CD4-positive, alpha-beta T cell (primary cell): ENCODE data around the gene ICAM5. TPM values are rescaled to one million over a fixed set of nuclear protein-coding genes. Genes with fewer than 3 reads are reported as not detected.

ENCODE experiments used
- ATAC-seq: fragments of 200-7000 bp; cut with Tn5 transposase; one replicate; pipeline ENCODE4 v1.10.0; 2022; ENCODE audit warnings: mild to moderate bottlenecking; ENCODE audit not compliant: poor library complexity
- CTCF ChIA-PET: fragments of 350-600 bp; sonication (Branson Sonifier 250); formaldehyde crosslinking; loops from one replicate; lab custom pipeline; 2021; ENCODE audit warnings: antibody characterized with exemption, inconsistent platforms; lab: Charles Lee
- POLR2A ChIA-PET: fragments of 350-600 bp; sonication (Branson Sonifier 250); formaldehyde crosslinking; loops from one replicate; lab custom pipeline; 2021; ENCODE audit warnings: antibody characterized with exemption, inconsistent platforms; lab: Charles Lee
- DNase-seq, 14 experiments: peaks; one replicate each; pipeline ENCODE4 v3.0.0-alpha.2; 2013 to 2020; ENCODE audit warnings: mixed read lengths in 2 of 14
- H3K27ac ChIP-seq, 2 donors: one replicate each; pipeline versions ENCODE4 v1.5.1 to v1.7.0; 2013; ENCODE audit warnings: low read length in 2 of 2, low read depth in 1 of 2, mild to moderate bottlenecking in 1 of 2
- H3K27me3 ChIP-seq, 2 experiments: 1 replicate in 1 of 2; 2 replicates in 1 of 2; pipeline versions ENCODE4 v1.6.1 to v1.7.0; 2013; ENCODE audit warnings: low read length in 2 of 2, control low read depth in 1 of 2, mild to moderate bottlenecking in 1 of 2, moderate library complexity in 1 of 2; ENCODE audit not compliant: insufficient read depth in 2 of 2, control insufficient read depth in 1 of 2
- H3K36me3 ChIP-seq: one replicate; pipeline ENCODE4 v1.6.1; 2013; ENCODE audit warnings: low read length, control low read depth; ENCODE audit not compliant: insufficient read depth
- H3K4me1 ChIP-seq: one replicate; pipeline ENCODE4 v1.6.1; 2013; ENCODE audit warnings: low read length, control low read depth; ENCODE audit not compliant: insufficient read depth
- H3K4me3 ChIP-seq: one replicate; pipeline ENCODE4 v1.5.1; 2013; ENCODE audit warnings: mild to moderate bottlenecking, low read length, moderate library complexity
- H3K9me3 ChIP-seq, 2 experiments: 1 replicate in 1 of 2; 2 replicates in 1 of 2; pipeline versions ENCODE4 v1.6.1 to v1.7.0; 2013; ENCODE audit warnings: low read length in 2 of 2, mild to moderate bottlenecking in 2 of 2, control low read depth in 1 of 2, moderate library complexity in 1 of 2; ENCODE audit not compliant: control insufficient read depth in 1 of 2, insufficient read depth in 1 of 2
- H3K27ac Mint-ChIP-seq: one replicate; pipeline ENCODE4 v1.8.0; 2020; ENCODE audit warnings: mixed read lengths
- H3K27me3 Mint-ChIP-seq: one replicate; pipeline ENCODE4 v1.8.0; 2021; ENCODE audit warnings: mixed read lengths
- H3K36me3 Mint-ChIP-seq: one replicate; pipeline ENCODE4 v1.8.0; 2021; ENCODE audit warnings: low read depth, mixed read lengths
- H3K4me1 Mint-ChIP-seq: one replicate; pipeline ENCODE4 v1.8.0; 2021; ENCODE audit warnings: low read depth, mixed read lengths
- H3K4me3 Mint-ChIP-seq: one replicate; pipeline ENCODE4 v1.8.0; 2020; ENCODE audit warnings: mild to moderate bottlenecking, mixed read lengths
- H3K9me3 Mint-ChIP-seq: one replicate; pipeline ENCODE4 v1.8.0; 2020; ENCODE audit warnings: mixed read lengths
- CTCF ChIP-seq: fragments of 200-600 bp; IDR thresholded peaks from one replicate; pipeline ENCODE4 v1.8.0; 2022; ENCODE audit warnings: antibody characterized with exemption, mild to moderate bottlenecking
- intact Hi-C, 2 experiments: fragments of 100-400 bp; cut with DNase I in 1 of 2; cut with micrococcal nuclease in 1 of 2; formaldehyde crosslinking; loops; one replicate each; pipeline versions ENCODE4 v1.15.1 to v1.9.0; 2023 to 2025; cut with DNase I, micrococcal nuclease
- total RNA-seq, 174 experiments: library from RNA in 2 of 174; stranded (reverse) in 2 of 174; gene quantifications; one replicate each; pipeline ENCODE4 v1.2.3 and lab custom pipeline; 2021 to 2026

ICAM5 gene
- total RNA-seq, 2 experiments from 2014 or later = not detected

DNA sequence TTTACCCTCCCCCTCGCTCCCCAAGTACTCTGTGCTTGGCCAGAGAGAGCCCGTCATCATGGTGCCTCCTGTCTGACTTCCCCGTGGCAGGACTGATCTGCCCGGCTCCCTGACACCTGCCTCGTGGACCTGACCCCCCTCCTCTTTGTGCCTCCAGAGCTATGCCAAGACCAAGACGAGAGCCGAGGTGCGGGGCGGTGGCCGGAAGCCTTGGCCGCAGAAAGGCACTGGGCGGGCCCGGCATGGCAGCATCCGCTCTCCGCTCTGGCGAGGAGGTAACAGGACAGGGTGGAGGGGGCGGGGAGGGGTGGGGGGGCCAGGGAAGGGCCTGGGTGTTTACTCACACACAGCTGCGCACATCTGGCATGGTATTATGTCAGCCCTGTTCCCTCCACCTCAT, 33.2 kb upstream of the ICAM5 start:
- intact Hi-C loops = loop anchor here in 1 of 2 experiments (10.0 kb wide), 1 partner anchor 422 kb away; the partner anchor contains the start of gene PIN1
- POLR2A ChIA-PET = interaction anchor here (0.9 kb wide), 1 partner anchor 132 kb away, joined by 3 read pairs; no protein-coding TSS in a partner anchor

GRCh38 chr19:10256970-10257615, 32.7 kb upstream of the ICAM5 start:
- Histone ChIP-seq H3K27me3 (no peaks in the 10 kb centered on the region), H3K27ac (no peak overlapping the region), H3K9me3 (no peaks in the 10 kb centered on the region), H3K36me3 (peaks cover 46% of the 10 kb centered on the region), H3K4me1 (peaks cover 32% of the 10 kb centered on the region), H3K4me3 (no peak overlapping the region)
- ChIA-PET CTCF (interaction anchor here (4.4 kb wide), 1 partner anchor 131 kb away, joined by 56 read pairs; no protein-coding TSS in a partner anchor), POLR2A (interaction anchor here (0.9 kb wide), 1 partner anchor 132 kb away, joined by 3 read pairs; no protein-coding TSS in a partner anchor)
- no peak for DNase-seq
- Mint-ChIP-seq H3K27me3 (no peaks in the 10 kb centered on the region), H3K4me1 (peaks cover 22% of the 10 kb centered on the region), H3K4me3 (peak overlapping the region; percentile 51), H3K9me3 (no peaks in the 10 kb centered on the region), H3K36me3 (peaks cover 65% of the 10 kb centered on the region), H3K27ac (no peak overlapping the region)
- ATAC-seq = no peak
- TF ChIP-seq CTCF = no peak
- intact Hi-C loops = loop anchor here in 1 of 2 experiments (10.0 kb wide), 1 partner anchor 422 kb away; the partner anchor contains the start of gene PIN1

More for the DNA sequence above, 33.2 kb upstream of the ICAM5 start:
- Mint-ChIP-seq H3K4me1 (peaks cover 27% of the 10 kb centered on the region), H3K36me3 (peaks cover 70% of the 10 kb centered on the region), H3K4me3 (peak overlapping the region; percentile 7), H3K27ac (no peak overlapping the region), H3K9me3 (no peaks in the 10 kb centered on the region), H3K27me3 (no peaks in the 10 kb centered on the region)
- Histone ChIP-seq H3K36me3 (peaks cover 46% of the 10 kb centered on the region), H3K27me3 (no peaks in the 10 kb centered on the region), H3K27ac (no peak overlapping the region), H3K4me3 (no peak overlapping the region), H3K9me3 (no peaks in the 10 kb centered on the region), H3K4me1 (peaks cover 32% of the 10 kb centered on the region)
- no peak for TF ChIP-seq CTCF
- DNase-seq = no peak
- CTCF ChIA-PET = no interaction called here
- no peak for ATAC-seq

DNA sequence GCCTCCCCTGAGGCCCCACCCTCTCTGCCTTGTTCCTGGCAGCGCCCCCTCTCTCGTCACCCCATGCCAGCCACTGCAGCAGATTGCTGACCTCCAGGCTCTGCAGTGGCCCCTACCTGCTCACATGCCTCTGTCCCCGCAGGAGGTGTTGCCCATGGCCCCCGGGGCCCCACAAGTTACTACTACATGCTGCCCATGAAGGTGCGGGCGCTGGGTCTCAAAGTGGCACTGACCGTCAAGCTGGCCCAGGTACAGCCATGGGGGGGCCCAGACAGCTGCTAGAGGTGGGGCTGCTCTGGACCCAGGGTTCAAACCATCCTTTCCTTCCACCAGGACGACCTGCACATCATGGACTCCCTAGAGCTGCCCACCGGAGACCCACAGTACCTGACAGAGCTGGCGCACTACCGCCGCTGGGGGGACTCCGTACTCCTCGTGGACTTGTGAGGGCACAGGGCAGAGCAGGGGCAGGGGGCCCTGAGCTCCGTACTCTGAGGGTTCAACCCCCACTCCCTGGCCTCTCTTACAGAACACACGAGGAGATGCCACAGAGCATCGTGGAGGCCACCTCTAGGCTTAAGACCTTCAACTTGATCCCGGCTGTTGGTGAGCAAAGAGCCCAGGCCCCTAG, 31.6 kb upstream of the ICAM5 start:
- no peak overlapping the region for H3K4me3 Mint-ChIP-seq
- Histone ChIP-seq H3K27me3 (no peaks in the 10 kb centered on the region), H3K9me3 (no peaks in the 10 kb centered on the region), H3K36me3 (peaks cover 46% of the 10 kb centered on the region), H3K4me1 (peaks cover 21% of the 10 kb centered on the region), H3K4me3 (no peak overlapping the region), H3K27ac (no peak overlapping the region)
- CTCF ChIA-PET = interaction anchor here (0.6 to 4.4 kb wide), 19 partner anchors 8 to 322 kb away, joined by 3 to 56 read pairs (median 5); partner anchors contain the start of genes CDC37, ICAM1, OLFM2 and TYK2
- intact Hi-C loops = loop anchor here (2.0 to 10.0 kb wide), 2 partner anchors 131 to 423 kb away; partner anchors contain the start of gene PIN1 (in 1 of the 2)
- H3K4me1 Mint-ChIP-seq = peaks cover 16% of the 10 kb centered on the region
- TF ChIP-seq CTCF = no peak
- POLR2A ChIA-PET = interaction anchor here (1.0 to 2.7 kb wide), 5 partner anchors 13 to 133 kb away, joined by 3 to 18 read pairs (median 8); partner anchors contain the start of genes ICAM1 and TYK2
- no peaks in the 10 kb centered on the region for H3K9me3 Mint-ChIP-seq
- ATAC-seq = no peak
- no peak for DNase-seq
- no peaks in the 10 kb centered on the region for H3K27me3 Mint-ChIP-seq
- peaks cover 58% of the 10 kb centered on the region for H3K36me3 Mint-ChIP-seq
- H3K27ac Mint-ChIP-seq = no peak overlapping the region
